Left renal cortex interstitium (tissue), 4 donors: ENCODE measurements around the gene NABP2. TPM values are rescaled to one million over a fixed set of nuclear protein-coding genes. Genes with fewer than 3 reads are reported as not detected.
"Not testable (repeated sequence)": the region's sequence is repeated elsewhere in the genome, so short reads cannot be mapped to it uniquely, and the experiment has no call there.

Experiments
- DNase-seq, 4 donors: peaks; one replicate each; pipeline ENCODE4 v3.0.0-alpha.2; 2013; ENCODE audit warnings: low read depth in 4 of 4, low spot score in 2 of 4, missing footprints in 1 of 4
- polyA plus RNA-seq, 4 donors: library from polyadenylated mRNA; unstranded; fragments of 120-200 nt; gene quantifications; one replicate each; pipeline ENCODE4 v1.2.1, GENCODE V29; 2013; ENCODE audit not compliant: insufficient read length in 4 of 4

NABP2 gene
- polyA plus RNA-seq, 4 donors, result 28.6 to 32.9 (median 30.8) TPM

- no peak for DNase-seq
Observed at GRCh38 chr12:56267443-56268071, 43.4 kb downstream of the NABP2 start.

DNA sequence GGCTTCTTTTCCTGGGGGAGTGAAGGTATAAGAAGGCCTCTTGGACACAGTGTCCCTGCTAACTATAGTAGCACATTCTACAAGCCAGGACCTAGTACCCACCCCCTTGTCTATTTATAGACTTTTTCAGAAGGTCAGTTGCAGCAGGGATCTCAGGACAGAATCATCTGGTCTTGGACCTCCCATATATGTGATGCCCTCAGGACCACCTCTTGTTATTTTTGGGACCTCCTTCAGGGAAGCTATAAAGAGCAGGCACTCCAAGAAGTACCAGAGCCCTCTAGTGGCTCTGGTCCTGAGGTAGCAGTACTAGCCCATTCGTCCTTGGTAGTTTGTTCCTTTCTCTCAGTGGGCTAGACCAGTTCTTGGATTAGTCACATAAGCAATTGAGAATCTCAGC is 46.9 kb downstream of the NABP2 start:
- peak in 1 of 4 donors; percentile 8 for DNase-seq

- DNase-seq, result not testable (repeated sequence)
Observed at GRCh38 chr12:56272468-56272867, 48.3 kb downstream of the NABP2 start.

- no peak for DNase-seq
Observed at GRCh38 chr12:56274299-56274698, 50.2 kb downstream of the NABP2 start.

DNA sequence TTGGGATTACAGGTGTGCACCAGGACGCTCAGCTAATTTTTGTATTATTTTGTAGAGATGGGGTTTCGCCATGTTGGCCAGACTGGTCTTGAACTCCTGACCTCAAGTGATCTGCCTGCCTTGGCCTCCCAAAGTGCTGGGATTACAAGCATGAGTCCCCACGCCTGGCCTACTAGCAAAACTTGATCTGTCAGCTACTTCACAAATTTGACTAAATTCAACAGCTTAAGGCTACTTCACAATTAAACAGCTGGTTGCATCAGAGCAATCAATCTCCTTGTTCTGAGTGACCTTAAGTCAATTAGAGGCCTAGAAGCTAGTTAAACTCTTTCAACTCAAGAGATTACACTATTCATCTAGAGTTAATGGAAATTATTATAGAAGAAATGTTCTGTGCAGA is 54.8 kb downstream of the NABP2 start:
- DNase-seq, result no peak

Other genes with a start within 250 kb of the NABP2 start
- gene SUOX, start 227.1 kb upstream of the NABP2 start, polyA plus RNA-seq, result 10 to 100 TPM; 40.9 to 57.7 (median 52.6) TPM
- gene IKZF4, start 203.3 kb upstream of the NABP2 start, polyA plus RNA-seq, result 10 to 100 TPM; 13.9 to 26.8 (median 19.6) TPM
- gene RPS26, start 182.4 kb upstream of the NABP2 start, polyA plus RNA-seq, result 100 to 1,000 TPM; 119 to 541 (median 268) TPM
- gene ERBB3, start 144.2 kb upstream of the NABP2 start, polyA plus RNA-seq, result 100 to 1,000 TPM in 1 of 4 donors, 10 to 100 TPM in 3; 57.6 to 108 (median 87.7) TPM
- 100 to 1,000 TPM; 148 to 165 (median 156) TPM for gene PA2G4, start 119.8 kb upstream of the NABP2 start, polyA plus RNA-seq
- gene RPL41, start 107.7 kb upstream of the NABP2 start, polyA plus RNA-seq, result 1,000 to 10,000 TPM; 4,437 to 5,971 (median 5,319) TPM
- gene ZC3H10, start 106.1 kb upstream of the NABP2 start, polyA plus RNA-seq, result 1 to 10 TPM; 5.8 to 8.4 (median 6.2) TPM
- gene ESYT1, start 96.1 kb upstream of the NABP2 start, polyA plus RNA-seq, result 10 to 100 TPM; 74.7 to 87.1 (median 75.3) TPM
- 100 to 1,000 TPM; 158 to 212 (median 171) TPM for gene MYL6B, start 71.8 kb upstream of the NABP2 start, polyA plus RNA-seq
- gene MYL6, start 66.0 kb upstream of the NABP2 start, polyA plus RNA-seq, result 1,000 to 10,000 TPM; 1,610 to 2,370 (median 1,767) TPM
- 100 to 1,000 TPM in 3 of 4 donors, 10 to 100 TPM in 1; 97.5 to 151 (median 128) TPM for gene SMARCC2, start 34.9 kb upstream of the NABP2 start, polyA plus RNA-seq
- gene RNF41, start 2.4 kb upstream of the NABP2 start, polyA plus RNA-seq, result 10 to 100 TPM; 44.0 to 46.6 (median 45.4) TPM
- 10 to 100 TPM; 46.5 to 69.1 (median 59.7) TPM for gene SLC39A5, start 5.7 kb downstream of the NABP2 start, polyA plus RNA-seq
- 10 to 100 TPM; 24.0 to 45.9 (median 31.5) TPM for gene ANKRD52, start 34.0 kb downstream of the NABP2 start, polyA plus RNA-seq
- 10 to 100 TPM; 13.3 to 20.7 (median 19.0) TPM for gene COQ10A, start 42.6 kb downstream of the NABP2 start, polyA plus RNA-seq
- gene CS, start 76.0 kb downstream of the NABP2 start, polyA plus RNA-seq, result 100 to 1,000 TPM; 169 to 213 (median 200) TPM
- 100 to 1,000 TPM; 143 to 174 (median 159) TPM for gene CNPY2, start 91.6 kb downstream of the NABP2 start, polyA plus RNA-seq
- gene PAN2, start 109.7 kb downstream of the NABP2 start, polyA plus RNA-seq, result 100 to 1,000 TPM in 2 of 4 donors, 10 to 100 TPM in 2; 51.8 to 138 (median 92.9) TPM
- 1 to 10 TPM in 1 of 4 donors, under 1 TPM in 3; 0.59 to 1.2 (median 0.75) TPM for gene IL23A, start 114.5 kb downstream of the NABP2 start, polyA plus RNA-seq
- 100 to 1,000 TPM in 2 of 4 donors, 10 to 100 TPM in 2; 71.1 to 156 (median 114) TPM for gene STAT2, start 135.8 kb downstream of the NABP2 start, polyA plus RNA-seq
- gene APOF, start 138.5 kb downstream of the NABP2 start, polyA plus RNA-seq, result under 1 TPM; 0.09 to 0.14 (median 0.12) TPM
- gene TIMELESS, start 225.1 kb downstream of the NABP2 start, polyA plus RNA-seq, result 10 to 100 TPM; 30.4 to 45.3 (median 40.8) TPM
- gene MIP, start 230.3 kb downstream of the NABP2 start, polyA plus RNA-seq, result under 1 TPM in 3 of 4 donors, not detected in 1; 0.11 to 0.38 (median 0.21) TPM
- 1 to 10 TPM; 3.4 to 7.4 (median 5.1) TPM for gene SPRYD4, start 244.2 kb downstream of the NABP2 start, polyA plus RNA-seq